Measurements from ENCODE around the gene PIM1. TPM values are rescaled to one million over a fixed set of nuclear protein-coding genes. Genes with fewer than 3 reads are reported as not detected.

PIM1 gene
- total RNA-seq, 4 donors from 2014 or later, result 36.6 to 78.4 (median 49.2) TPM

- no peak overlapping the region for H3K4me3 ChIP-seq
- no peak for DNase-seq
- TF ChIP-seq POLR2A (IDR thresholded peaks at IDR 0.05) (no peak), CTCF (IDR thresholded peaks at IDR 0.05) (no peak)
Observed at GRCh38 chr6:37146735-37147157, 23.2 kb upstream of the PIM1 start.

DNA sequence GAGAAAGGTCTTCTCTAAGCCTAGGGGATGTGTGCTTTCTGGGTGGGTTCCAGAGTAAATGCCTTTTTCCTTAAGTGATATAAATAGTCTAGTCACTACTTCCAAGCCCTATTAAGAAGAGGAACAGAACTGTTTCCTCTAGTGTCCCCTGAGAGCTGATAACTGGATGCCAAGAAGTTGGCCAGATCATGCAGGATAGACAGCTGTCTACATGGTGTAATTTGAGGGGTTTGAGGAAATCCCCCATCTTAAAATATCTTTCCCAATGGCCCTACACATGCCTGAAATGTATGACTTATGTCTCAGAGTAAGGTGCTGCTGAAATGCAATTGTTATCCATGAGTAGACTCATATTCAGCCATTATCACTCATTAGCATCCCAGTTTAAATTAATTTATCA lies 20.2 kb upstream of the PIM1 start:
- DNase-seq, result no peak
- Histone ChIP-seq H3K4me1 (no peaks in the 10 kb centered on the region), H3K9me3 (no peaks in the 10 kb centered on the region), H3K27ac (no peak overlapping the region), H3K36me3 (no peaks in the 10 kb centered on the region), H3K27me3 (no peaks in the 10 kb centered on the region), H3K4me3 (no peak overlapping the region)
- TF ChIP-seq CTCF (IDR thresholded peaks at IDR 0.05) (no peak), POLR2A (IDR thresholded peaks at IDR 0.05) (no peak)

More at GRCh38 chr6:37146735-37147157, 23.2 kb upstream of the PIM1 start:
- H3K27me3 ChIP-seq, result no peaks in the 10 kb centered on the region
- H3K36me3 ChIP-seq, result no peaks in the 10 kb centered on the region
- no peak overlapping the region for H3K27ac ChIP-seq
- no peaks in the 10 kb centered on the region for H3K9me3 ChIP-seq
- peaks cover 0 to 4% (median 0%) of the 10 kb centered on the region in 4 donors for H3K4me1 ChIP-seq

GRCh38 chr6:37150314-37150713 lies 19.6 kb upstream of the PIM1 start:
- peaks cover 0 to 3% (median 0%) of the 10 kb centered on the region in 4 donors for H3K4me1 ChIP-seq
- no peaks in the 10 kb centered on the region for H3K9me3 ChIP-seq
- DNase-seq, result no peak
- no peaks in the 10 kb centered on the region for H3K27me3 ChIP-seq
- H3K27ac ChIP-seq, result no peak overlapping the region
- TF ChIP-seq CTCF (IDR thresholded peaks at IDR 0.05) (no peak), POLR2A (IDR thresholded peaks at IDR 0.05) (no peak)
- H3K36me3 ChIP-seq, result no peaks in the 10 kb centered on the region
- H3K4me3 ChIP-seq, result no peak overlapping the region

GRCh38 chr6:37155394-37156312 lies 14.3 kb upstream of the PIM1 start:
- Histone ChIP-seq H3K4me1 (peaks cover 5 to 11% (median 6%) of the 10 kb centered on the region in 4 donors), H3K4me3 (no peak overlapping the region), H3K27me3 (no peaks in the 10 kb centered on the region), H3K27ac (peak overlapping the region in 3 of 4 donors; percentile 8 to 63 (median 25)), H3K9me3 (no peaks in the 10 kb centered on the region), H3K36me3 (no peaks in the 10 kb centered on the region)
- TF ChIP-seq CTCF (IDR thresholded peaks at IDR 0.05), result no peak
- no peak for TF ChIP-seq POLR2A (IDR thresholded peaks at IDR 0.05)
- peak in 2 of 3 donors; percentile 89 to 90 for DNase-seq

DNA sequence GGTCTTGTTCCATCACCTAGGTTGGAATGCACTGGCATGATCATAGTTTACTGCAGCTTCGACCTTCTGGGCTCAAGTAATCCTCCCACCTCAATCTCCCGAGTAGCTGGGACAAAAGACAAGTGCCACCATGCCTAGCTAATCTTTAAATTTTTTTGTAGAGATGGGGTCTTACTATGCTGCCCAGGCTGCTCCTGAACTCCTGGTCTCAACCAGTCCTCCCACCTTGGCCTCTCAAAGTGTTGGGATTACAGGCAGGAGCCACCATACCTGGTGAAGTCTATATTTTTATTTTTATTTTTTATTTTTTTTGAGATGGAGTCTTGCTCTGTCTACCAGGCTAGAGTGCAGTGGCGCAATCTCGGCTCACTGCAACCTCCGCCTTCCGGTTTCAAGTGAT lies 11.4 kb upstream of the PIM1 start:
- H3K27ac ChIP-seq, result no peak overlapping the region
- no peak overlapping the region for H3K4me3 ChIP-seq
- no peaks in the 10 kb centered on the region for H3K9me3 ChIP-seq
- no peaks in the 10 kb centered on the region for H3K36me3 ChIP-seq
- DNase-seq, result no peak
- TF ChIP-seq POLR2A (IDR thresholded peaks at IDR 0.05), result no peak
- no peak for TF ChIP-seq CTCF (IDR thresholded peaks at IDR 0.05)
- peaks cover 5 to 11% (median 6%) of the 10 kb centered on the region in 4 donors for H3K4me1 ChIP-seq
- H3K27me3 ChIP-seq, result no peaks in the 10 kb centered on the region
